Left cardiac atrium (tissue), 4 donors: Measurements from ENCODE around the gene OPCML. TPM values are rescaled to one million over a fixed set of nuclear protein-coding genes. Genes with fewer than 3 reads are reported as not detected.

Source experiments
- ATAC-seq, 2 donors: fragments of 200-7000 bp; cut with Tn5 transposase; one replicate each; pipeline ENCODE4 v1.9.1; 2020; ENCODE audit warnings: mild to moderate bottlenecking in 2 of 2, moderate library complexity in 2 of 2
- DNase-seq: peaks from one replicate; pipeline ENCODE4 v3.0.0-alpha.2; 2020
- intact Hi-C, 2 donors: fragments of 100-400 bp; cut with DNase I; formaldehyde crosslinking; loops; one replicate each; pipeline versions ENCODE4 v1.14.1 to v1.15.1; 2022 to 2023
- total RNA-seq, 2 donors: library from RNA; stranded (reverse); fragmentation: NEBNext Ultra II Directional; extraction: Animal tissue kit (Norgen Biotek cat#: 25700); gene quantifications; one replicate each; pipeline ENCODE4 v1.2.1, GENCODE V29; 2021
- donor health status: DM: no; HTN: yes; CAD: no.
- donor health status: DM: no; HTN: yes; CAD: no; lungs with severe emphysema.
- donor health status: DM: yes; HTN: yes; CAD: no.
- donor health status: Dilated cardiomyopathy.

OPCML gene
- total RNA-seq, 2 donors from 2014 or later: 0.76 TPM; not detected in 1

DNA sequence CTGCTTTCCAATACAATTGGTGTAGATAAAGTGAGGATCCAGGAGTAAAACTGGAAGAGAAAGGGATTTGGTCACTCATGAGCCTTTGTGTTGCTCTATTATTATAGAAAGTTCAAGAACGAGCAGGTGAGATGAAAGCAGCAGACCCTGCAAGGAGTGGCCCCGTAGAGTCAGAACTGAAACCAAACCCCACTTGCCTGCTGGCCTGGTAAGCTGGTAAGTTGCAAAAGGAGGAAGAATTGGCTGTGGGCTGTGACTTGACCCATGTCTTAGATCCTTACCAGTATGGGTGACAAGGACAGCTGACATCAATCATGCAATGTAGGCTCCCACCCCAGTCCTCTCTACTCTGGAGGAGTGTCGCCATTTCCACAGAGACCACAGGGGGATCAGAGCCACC is 201.3 kb downstream of the OPCML start:
- intact Hi-C loops: no loop called here
- DNase-seq (no peak), ATAC-seq (no peak)

DNA sequence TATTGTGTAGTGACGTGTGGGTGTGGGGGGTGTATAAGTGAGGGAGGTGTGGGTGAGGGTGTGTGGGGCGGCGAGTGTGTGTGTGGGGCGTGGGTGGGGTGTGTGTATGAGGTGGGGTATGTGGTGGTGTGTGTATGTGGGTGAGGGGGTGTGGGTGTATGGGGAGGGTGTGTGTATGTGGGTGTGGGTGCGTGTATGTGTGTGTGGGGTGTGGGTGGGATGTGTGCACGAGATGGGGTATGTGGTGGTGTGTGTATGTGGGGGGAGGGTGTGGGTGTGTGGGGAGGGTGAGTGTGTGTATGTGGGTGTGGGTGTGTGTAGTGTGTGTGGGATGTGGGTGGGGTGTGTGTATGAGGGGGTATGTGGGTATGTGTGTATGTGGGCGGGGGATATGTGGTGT is 205.5 kb downstream of the OPCML start:
- intact Hi-C loops: no loop called here
- ATAC-seq (no peak), DNase-seq (no peak)

DNA sequence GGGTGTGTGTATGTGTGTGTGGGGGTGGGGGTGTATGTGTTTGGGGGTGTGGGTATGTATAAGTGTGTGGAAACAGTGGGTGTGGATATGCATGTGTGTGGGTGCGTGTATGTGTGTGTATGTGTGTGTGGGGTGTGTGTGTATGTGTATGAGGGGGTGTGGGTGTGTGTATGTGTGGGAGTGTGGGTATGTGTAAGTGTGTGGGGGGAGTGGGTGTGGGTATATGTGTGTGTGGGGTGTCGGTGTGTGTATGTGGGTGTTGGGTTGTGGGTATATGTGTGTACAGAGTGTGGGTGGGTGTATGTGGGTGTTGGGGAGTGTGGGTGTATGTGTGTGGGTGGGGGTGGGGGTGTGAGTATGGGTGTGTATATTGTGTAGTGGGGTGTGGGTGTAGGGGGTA is 206.0 kb downstream of the OPCML start:
- intact Hi-C loops: no loop called here
- ATAC-seq: no peak
- no peak for DNase-seq

GRCh38 chr11:133325711-133326110 is 206.6 kb downstream of the OPCML start:
- DNase-seq (no peak), ATAC-seq (no peak)
- intact Hi-C loops: no loop called here

DNA sequence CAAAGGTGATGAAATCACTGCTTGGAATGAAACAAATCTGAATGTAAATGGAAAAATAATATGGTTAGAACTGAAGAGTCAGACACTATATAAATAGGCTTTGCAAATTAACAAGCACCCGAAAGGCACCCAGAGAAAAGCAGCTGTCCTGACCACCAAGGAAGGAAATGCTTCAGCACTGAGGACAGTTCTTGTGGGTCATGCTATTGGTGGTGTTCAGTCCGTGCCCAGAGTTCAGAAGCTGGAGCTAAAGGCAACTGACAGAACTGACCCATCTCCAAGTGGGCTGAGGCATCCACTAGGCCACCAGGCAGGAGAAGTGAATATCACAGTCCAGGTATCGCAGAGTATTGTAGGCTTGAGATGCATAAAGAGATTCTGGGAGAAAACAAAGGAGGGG is 208.9 kb downstream of the OPCML start:
- no peak for ATAC-seq
- intact Hi-C loops: no loop called here
- DNase-seq: no peak

- intact Hi-C loops: no loop called here
- ATAC-seq (no peak), DNase-seq (no peak)
Measured at GRCh38 chr11:133318221-133318620, 214.1 kb downstream of the OPCML start.

GRCh38 chr11:133311230-133311629 is 221.1 kb downstream of the OPCML start:
- DNase-seq: no peak
- no peak for ATAC-seq
- intact Hi-C loops: no loop called here

DNA sequence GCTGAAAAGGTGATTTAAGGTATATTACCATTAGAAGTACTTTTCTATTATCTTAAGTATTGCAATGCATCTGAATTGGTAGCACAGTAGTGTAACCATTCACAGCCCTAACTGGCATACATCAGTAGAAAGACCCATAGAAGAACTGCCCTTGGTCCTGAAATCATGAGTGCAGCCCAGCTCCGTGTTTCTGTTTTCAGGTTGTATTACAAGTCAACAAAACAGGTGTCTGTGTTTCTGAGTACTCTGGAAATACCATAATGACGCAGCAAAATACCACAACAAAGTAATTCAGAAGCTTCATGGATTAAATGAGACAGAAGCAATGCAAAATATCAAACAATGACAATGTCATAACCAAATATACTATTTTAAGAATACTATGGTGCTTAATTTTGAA is 226.3 kb downstream of the OPCML start:
- DNase-seq: no peak
- no peak for ATAC-seq
- intact Hi-C loops: no loop called here

DNA sequence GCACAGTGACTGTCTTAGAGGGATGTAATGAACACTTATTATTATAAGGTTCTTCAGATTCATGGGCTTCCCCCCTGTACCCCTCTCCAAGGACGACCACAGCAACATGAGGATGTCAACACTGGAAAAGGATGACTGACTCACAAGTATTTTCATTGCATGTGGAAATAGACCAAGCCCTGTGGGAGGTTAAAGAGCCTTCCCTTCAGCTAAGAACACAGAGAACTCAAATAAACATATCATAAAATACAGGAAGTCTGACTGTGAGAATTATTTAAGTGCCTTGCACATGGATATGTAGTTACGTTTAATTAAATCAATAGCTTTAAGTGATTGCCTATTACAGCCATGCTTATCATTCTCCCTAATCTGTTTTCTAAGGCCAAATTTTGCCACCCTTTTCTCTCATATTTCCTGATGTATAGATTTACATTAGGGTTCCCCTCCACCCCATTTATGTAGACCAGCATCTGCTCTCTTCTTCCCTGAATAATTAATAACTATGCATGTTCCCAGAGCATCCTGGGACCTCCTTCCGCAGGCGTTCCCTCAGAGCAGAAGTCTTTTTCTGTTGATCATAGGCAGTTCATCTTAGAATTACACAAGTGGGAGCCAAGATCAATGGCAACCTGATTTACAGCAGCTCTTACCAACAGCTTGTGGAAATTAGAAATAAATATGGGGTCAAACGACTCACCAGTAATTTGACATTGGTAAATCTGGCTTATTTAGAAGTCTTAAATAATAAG is 226.9 kb downstream of the OPCML start:
- no peak for ATAC-seq
- DNase-seq: no peak
- intact Hi-C loops: no loop called here

GRCh38 chr11:133303262-133303661 is 229.0 kb downstream of the OPCML start:
- ATAC-seq: no peak
- DNase-seq: no peak

DNA sequence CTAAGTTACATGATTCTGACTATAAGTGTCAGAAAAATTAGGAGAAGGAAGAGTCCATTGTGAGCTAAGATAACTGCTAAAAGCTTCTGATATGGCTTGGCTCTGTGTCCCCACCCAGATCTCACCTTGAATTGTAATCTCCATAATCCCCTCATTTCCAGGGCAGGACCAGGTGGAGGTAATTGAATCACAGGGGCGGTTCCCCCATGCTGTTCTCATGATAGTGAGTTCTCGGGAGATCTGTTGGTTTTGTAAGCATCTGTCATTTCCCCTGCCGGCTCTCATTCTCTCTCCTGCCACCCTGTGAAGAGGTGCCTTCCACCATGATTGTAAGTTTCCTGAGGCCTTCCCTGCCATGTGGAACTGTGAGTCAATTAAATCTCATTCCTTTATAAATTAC is 230.2 kb downstream of the OPCML start:
- intact Hi-C loops: no loop called here
- DNase-seq (no peak), ATAC-seq (no peak)

More at GRCh38 chr11:133303262-133303661, 229.0 kb downstream of the OPCML start:
- intact Hi-C loops: no loop called here

- ATAC-seq: no peak
- no peak for DNase-seq
- intact Hi-C loops: no loop called here
Measured at GRCh38 chr11:133300666-133301065, 231.6 kb downstream of the OPCML start.

DNA sequence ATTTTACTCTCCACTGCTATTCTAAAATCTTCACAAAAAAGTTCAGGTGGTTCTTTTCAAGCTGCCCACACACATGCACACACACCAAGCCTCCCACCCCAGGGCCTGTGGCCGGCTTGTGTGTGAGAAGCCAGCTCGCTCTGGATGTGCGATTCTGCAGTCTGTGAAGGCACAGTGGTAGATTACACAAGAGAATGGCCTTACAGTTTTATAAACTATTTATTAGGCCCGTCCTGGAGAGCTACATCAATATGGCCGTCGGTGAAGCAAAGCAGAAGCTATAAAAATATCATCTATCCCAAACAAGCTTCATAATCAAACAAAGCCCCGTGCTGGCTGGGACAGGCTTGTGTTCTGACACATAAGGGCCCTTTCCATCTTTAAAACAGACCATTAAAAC is 240.5 kb downstream of the OPCML start:
- no peak for ATAC-seq
- intact Hi-C loops: no loop called here

GRCh38 chr11:133285359-133285758 is 246.9 kb downstream of the OPCML start:
- intact Hi-C loops: no loop called here
- ATAC-seq: no peak
- DNase-seq: no peak

More for the DNA sequence above, 240.5 kb downstream of the OPCML start:
- DNase-seq: no peak

DNA sequence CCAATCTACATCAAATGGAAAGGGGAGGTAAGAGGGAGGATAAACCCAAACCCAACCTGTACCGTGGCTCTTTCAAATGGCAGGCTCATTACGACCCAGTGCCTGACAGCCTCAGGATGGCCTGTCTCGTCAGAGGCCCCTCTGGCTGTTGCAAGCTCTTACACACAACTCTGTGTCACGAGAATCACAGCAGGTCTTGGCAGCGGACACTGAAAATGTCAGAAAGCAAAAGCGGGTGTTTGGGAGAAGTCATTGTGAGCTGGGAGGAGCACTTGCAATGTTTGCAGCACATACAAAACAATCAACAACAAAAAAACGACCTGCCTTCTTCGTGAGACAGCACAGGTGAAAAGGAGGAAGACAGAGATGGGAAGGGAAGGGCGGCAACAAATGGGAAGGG is 248.1 kb downstream of the OPCML start:
- no peak for ATAC-seq
- DNase-seq: no peak
- intact Hi-C loops: no loop called here

- DNase-seq (no peak), ATAC-seq (no peak)
- intact Hi-C loops: no loop called here
Measured at GRCh38 chr11:133277886-133278285, 254.4 kb downstream of the OPCML start.

DNA sequence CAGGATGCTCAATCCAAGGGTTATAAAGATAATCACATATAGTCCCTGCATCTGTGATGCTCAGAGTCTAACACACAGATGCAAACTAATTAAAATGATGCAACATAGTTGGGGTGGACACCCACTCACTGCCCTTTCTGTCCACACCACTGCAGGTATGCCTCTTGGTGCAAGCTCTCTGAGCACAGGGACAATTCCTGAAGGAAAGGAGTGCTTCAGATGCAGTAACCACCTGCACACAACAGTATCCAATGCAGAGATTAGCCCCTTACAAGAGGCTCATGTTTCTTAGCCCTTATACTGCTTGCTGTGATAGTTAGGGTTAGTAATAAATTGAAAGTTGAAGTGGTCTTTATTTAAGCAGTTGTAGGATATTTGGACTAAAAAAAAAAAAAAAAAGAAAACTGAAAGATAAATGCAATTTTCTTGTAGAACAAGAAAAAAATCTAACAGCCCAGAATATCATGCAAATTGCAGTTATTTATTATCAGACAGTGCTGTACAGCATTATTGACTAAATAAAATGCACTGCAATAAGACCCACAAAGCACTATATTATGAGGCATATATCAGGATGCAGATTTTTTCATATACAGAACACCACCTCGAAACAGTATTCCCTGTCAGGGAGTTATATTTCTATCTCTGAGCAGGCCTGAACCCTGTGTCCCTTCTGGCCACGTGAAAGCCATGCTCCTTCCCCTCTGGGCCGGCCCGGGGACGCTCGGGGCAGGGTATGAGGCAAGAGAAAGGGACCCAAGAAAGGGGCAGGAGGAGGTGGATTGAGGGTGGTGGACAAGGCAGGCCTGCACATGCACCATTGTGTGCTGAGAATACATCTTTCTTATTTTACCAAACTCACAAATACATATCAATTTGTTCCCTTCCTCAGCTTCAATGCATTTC is 260.2 kb downstream of the OPCML start:
- intact Hi-C loops: no loop called here
- no peak for DNase-seq
- ATAC-seq: no peak

DNA sequence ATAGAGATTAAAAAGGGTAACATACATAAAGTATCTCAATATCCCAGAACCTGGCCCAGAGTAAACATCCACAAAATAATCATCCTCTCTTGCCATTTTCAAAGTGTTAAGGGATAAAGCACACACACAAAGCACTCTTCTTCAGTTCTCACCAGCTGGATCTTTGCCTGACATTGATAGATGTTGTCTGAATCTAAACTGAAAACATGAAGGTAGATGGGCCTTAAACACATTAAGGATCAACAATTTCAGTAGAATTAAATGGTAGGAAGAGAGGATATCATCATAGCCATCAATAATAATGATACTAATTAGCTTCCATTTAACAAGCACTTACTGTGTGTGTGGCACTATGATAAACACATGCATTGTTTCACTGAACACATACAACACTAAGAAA is 261.1 kb downstream of the OPCML start:
- intact Hi-C loops: no loop called here
- DNase-seq (no peak), ATAC-seq (no peak)

- ATAC-seq: no peak
- no peak for DNase-seq
- intact Hi-C loops: no loop called here
Measured at GRCh38 chr11:133269267-133269666, 263.0 kb downstream of the OPCML start.

DNA sequence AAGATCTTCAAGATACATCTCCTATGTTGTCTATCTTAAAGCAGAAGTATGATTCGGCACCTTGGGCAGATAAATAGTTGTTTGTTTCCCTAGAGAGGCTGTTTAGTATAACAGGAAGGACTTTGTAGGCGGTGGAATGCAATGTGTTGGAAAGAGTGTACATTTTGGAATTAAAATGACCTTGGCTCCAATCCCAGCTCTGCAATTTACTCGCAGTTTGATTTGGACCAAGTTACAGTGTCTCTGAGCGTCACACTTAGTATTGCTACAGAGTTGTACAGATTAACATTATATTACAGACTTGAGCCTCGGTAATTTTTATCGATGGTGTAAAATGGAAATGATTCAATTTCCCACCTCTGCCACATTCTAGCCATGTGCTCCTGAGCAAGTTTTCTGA is 265.3 kb downstream of the OPCML start:
- intact Hi-C loops: no loop called here
- DNase-seq (no peak), ATAC-seq (no peak)
